Measurements from ENCODE around the gene L3MBTL4. TPM values are rescaled to one million over a fixed set of nuclear protein-coding genes. Genes with fewer than 3 reads are reported as not detected.

The L3MBTL4 gene
- total and polyA plus RNA-seq, 8 donors: 2.5 to 15.1 (median 6.4) TPM

DNA sequence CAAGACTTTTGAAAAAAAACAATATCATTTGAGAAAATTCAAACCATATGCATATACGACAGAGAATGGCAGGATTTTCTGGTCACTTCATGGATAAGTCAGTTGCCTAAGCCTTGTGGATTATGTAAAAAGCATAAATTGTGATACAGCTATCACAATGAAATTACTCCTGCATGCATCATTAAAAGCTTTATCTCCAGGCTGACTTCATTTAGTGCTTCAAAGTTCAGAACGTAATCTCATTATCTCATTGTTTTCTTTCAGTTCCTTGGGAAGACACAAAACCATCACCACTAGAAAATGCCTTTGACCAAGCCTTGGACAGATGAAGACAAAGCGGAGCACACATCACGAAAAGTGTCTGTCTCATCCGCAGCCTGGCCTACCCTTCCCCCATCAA, 57.0 kb downstream of the L3MBTL4 start:
- intact Hi-C loops (cut with DNase I): no loop called here
- H3K4me1 ChIP-seq: no peaks in the 10 kb centered on the region
- no peak overlapping the region for H3K4me3 ChIP-seq
- no peak for TF ChIP-seq CTCF (IDR thresholded peaks at IDR 0.05)
- no peaks in the 10 kb centered on the region for H3K36me3 ChIP-seq
- DNase-seq (no peak), ATAC-seq (no peak), FAIRE-seq (no peak)
- no peak overlapping the region for H3K27ac ChIP-seq
- 89 to 90% methylated on average over 5 of the region's 5 CpGs for WGBS, 2 donors
- no peaks in the 10 kb centered on the region for H3K9me3 ChIP-seq
- H3K27me3 ChIP-seq: no peaks in the 10 kb centered on the region

GRCh38 chr18:6355789-6356589, 58.7 kb downstream of the L3MBTL4 start:
- ATAC-seq (peak in 1 of 4 donors; percentile 38), DNase-seq (no peak), FAIRE-seq (no peak)
- no peaks in the 10 kb centered on the region for H3K9me3 ChIP-seq
- no peaks in the 10 kb centered on the region for H3K4me1 ChIP-seq
- intact Hi-C loops (cut with DNase I): no loop called here
- H3K4me3 ChIP-seq: no peak overlapping the region
- no peaks in the 10 kb centered on the region for H3K36me3 ChIP-seq
- WGBS, 2 donors: 84 to 88% methylated on average over 9 of the region's 9 CpGs
- TF ChIP-seq CTCF (IDR thresholded peaks at IDR 0.05): no peak
- no peaks in the 10 kb centered on the region for H3K27me3 ChIP-seq
- H3K27ac ChIP-seq: no peak overlapping the region

GRCh38 chr18:6352275-6352674, 62.4 kb downstream of the L3MBTL4 start:
- no peaks in the 10 kb centered on the region for H3K4me1 ChIP-seq
- ATAC-seq (no peak), FAIRE-seq (no peak), DNase-seq (no peak)
- intact Hi-C loops (cut with DNase I): no loop called here
- no peak overlapping the region for H3K4me3 ChIP-seq
- H3K9me3 ChIP-seq: no peaks in the 10 kb centered on the region
- H3K36me3 ChIP-seq: no peaks in the 10 kb centered on the region
- TF ChIP-seq CTCF (IDR thresholded peaks at IDR 0.05): no peak
- no peak overlapping the region for H3K27ac ChIP-seq
- H3K27me3 ChIP-seq: no peaks in the 10 kb centered on the region

DNA sequence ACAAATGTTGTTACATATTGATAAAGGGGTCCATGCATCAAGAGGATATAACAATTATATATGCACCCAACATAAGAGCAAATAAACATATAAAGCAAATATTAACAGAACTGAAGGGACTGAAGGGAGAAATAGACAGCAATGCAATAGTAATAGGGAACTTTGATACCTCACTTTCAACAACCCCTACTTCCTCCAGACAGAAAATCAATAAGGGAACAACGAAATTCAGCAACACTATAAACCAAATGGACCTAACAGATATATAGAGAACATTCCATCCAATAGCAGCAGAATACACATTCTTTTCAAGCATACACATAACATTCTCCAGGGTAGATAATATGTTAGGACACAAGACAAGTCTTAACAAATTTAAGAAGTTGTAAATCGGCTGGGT, 71.7 kb downstream of the L3MBTL4 start:
- Histone ChIP-seq H3K36me3 (no peaks in the 10 kb centered on the region), H3K4me3 (no peak overlapping the region), H3K4me1 (no peaks in the 10 kb centered on the region), H3K27me3 (no peaks in the 10 kb centered on the region), H3K9me3 (no peaks in the 10 kb centered on the region), H3K27ac (no peak overlapping the region)
- DNase-seq (no peak), FAIRE-seq (no peak), ATAC-seq (no peak)
- intact Hi-C loops (cut with DNase I): no loop called here
- no peak for TF ChIP-seq CTCF (IDR thresholded peaks at IDR 0.05)
- WGBS, 2 donors: 56% methylated on average over 2 of the region's 2 CpGs

DNA sequence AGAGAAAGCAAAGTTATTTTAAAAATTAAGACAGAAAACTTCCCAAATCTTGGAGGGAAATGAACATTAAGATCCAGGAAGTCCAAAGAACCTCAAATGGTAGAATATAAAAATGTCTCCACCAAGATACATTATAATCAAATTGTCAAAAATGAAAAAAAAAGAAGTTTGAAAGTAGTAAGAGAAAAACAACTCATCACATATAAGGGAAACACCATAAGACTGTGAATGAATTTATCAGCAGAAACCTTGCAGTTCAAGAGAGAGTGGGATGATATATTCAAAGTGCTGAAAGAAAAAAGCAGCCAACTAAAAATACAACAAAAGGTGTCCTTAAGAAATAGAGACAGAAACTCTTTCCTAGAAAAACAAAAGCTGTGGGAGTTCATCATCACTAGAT, 73.0 kb downstream of the L3MBTL4 start:
- no peak for TF ChIP-seq CTCF (IDR thresholded peaks at IDR 0.05)
- Histone ChIP-seq H3K27ac (no peak overlapping the region), H3K36me3 (no peaks in the 10 kb centered on the region), H3K4me1 (no peaks in the 10 kb centered on the region), H3K4me3 (no peak overlapping the region), H3K27me3 (no peaks in the 10 kb centered on the region), H3K9me3 (no peaks in the 10 kb centered on the region)
- FAIRE-seq (no peak), DNase-seq (no peak), ATAC-seq (no peak)
- intact Hi-C loops (cut with DNase I): no loop called here
